ENCODE results near the gene POLRMT.
"Not testable (repeated sequence)": the region's sequence is repeated elsewhere in the genome, so short reads cannot be mapped to it uniquely, and the experiment has no call there.

Gene POLRMT

GRCh38 chr19:629961-630714, 3.2 kb downstream of the POLRMT start:
- POLR2A ChIA-PET = no interaction called here

DNA sequence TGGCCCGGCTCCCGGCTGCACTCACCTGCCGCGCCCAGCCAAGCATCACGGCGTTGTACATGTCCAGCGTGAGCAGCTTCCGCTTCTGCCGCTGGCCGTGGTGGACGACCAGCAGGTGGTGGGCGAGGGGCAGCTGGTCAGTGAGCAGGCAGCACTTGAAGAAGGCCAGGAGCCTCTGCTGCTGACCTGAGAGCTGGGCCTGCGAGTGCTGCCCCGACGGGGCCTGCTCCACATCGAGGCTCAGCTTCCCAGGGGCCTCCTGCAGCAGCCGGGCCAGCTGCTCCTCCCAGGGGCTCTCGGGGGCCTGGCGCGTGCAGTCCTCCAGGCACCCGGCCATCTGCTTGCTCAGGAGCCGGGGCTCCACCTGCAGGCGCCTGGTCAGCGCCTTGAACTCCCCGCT, 3.8 kb downstream of the POLRMT start:
- POLR2A ChIA-PET; H3K4me3 ChIP-seq (ENCODE audit: low read depth, low read length); DNase-seq (ENCODE audit: low read depth, low spot score): not testable (repeated sequence)
- CTCF ChIA-PET = interaction anchor here (1.6 kb wide), 1 partner anchor 98 kb away, joined by 3 read pairs; the partner anchor contains the start of gene CDC34

More at GRCh38 chr19:629961-630714, 3.2 kb downstream of the POLRMT start:
- TF ChIP-seq, protein P1, sequence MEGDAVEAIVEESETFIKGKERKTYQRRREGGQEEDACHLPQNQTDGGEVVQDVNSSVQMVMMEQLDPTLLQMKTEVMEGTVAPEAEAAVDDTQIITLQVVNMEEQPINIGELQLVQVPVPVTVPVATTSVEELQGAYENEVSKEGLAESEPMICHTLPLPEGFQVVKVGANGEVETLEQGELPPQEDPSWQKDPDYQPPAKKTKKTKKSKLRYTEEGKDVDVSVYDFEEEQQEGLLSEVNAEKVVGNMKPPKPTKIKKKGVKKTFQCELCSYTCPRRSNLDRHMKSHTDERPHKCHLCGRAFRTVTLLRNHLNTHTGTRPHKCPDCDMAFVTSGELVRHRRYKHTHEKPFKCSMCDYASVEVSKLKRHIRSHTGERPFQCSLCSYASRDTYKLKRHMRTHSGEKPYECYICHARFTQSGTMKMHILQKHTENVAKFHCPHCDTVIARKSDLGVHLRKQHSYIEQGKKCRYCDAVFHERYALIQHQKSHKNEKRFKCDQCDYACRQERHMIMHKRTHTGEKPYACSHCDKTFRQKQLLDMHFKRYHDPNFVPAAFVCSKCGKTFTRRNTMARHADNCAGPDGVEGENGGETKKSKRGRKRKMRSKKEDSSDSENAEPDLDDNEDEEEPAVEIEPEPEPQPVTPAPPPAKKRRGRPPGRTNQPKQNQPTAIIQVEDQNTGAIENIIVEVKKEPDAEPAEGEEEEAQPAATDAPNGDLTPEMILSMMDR (IDR thresholded peaks at IDR 0.05; ENCODE audit: insufficient read depth, low read length, missing control alignments) = no peak
- no peak for DNase-seq (ENCODE audit: low read depth, low spot score)
- CTCF ChIA-PET = interaction anchor here (1.6 to 1.8 kb wide), 2 partner anchors 18 to 99 kb away, joined by 3 to 4 read pairs; partner anchors contain the start of gene CDC34
- H3K4me3 ChIP-seq (ENCODE audit: low read depth, low read length) = no peak overlapping the region

GRCh38 chr19:628168-628567, 5.2 kb downstream of the POLRMT start:
- ChIA-PET POLR2A (no interaction called here), CTCF (no interaction called here)
- no peak for DNase-seq (ENCODE audit: low read depth, low spot score)
- H3K4me3 ChIP-seq (ENCODE audit: low read depth, low read length) = no peak overlapping the region
- TF ChIP-seq, protein P1 (IDR thresholded peaks at IDR 0.05; ENCODE audit: insufficient read depth, low read length, missing control alignments) = peak; percentile 43

GRCh38 chr19:626566-626965, 6.8 kb downstream of the POLRMT start:
- POLR2A ChIA-PET; DNase-seq (ENCODE audit: low read depth, low spot score); H3K4me3 ChIP-seq (ENCODE audit: low read depth, low read length): not testable (repeated sequence)
- CTCF ChIA-PET = interaction anchor here (2.1 kb wide), 1 partner anchor 42 kb away, joined by 9 read pairs; no protein-coding TSS in a partner anchor

GRCh38 chr19:625257-625656, 8.1 kb downstream of the POLRMT start:
- POLR2A ChIA-PET = no interaction called here
- TF ChIP-seq, protein P1 (IDR thresholded peaks at IDR 0.05; ENCODE audit: insufficient read depth, low read length, missing control alignments) = no peak

DNA sequence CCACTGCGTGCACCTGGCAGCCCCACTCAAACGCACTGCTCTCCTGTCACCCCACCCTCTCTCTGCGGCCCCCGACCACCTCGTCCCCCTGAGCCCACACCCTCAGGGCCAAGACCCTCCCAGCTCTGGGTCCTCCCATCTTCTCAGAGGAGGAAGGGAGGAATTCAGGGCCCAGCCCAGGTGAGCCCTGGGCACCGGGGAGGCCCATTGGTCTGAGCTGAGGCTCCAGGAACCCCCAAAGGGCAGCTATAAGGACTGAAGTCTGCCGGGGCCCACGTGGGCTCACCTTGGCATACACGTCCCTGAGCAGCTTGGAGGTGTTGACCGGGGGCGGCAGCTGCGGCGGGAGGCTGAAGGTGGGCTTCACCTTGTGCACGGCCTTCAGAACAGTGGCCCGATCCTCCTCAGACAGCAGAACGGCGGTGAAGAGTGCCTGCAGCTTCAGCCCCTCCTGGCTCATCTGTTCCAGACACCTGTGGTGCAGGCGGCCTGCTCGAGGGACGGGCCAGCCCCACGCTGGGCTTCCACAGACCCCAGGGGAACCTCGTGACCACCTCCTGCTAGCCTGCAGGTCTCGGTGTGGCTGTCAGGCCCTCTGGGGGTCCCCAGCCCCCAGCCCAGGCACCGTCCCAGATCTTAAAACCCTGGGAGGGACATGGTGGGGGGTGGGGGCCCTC, 8.8 kb downstream of the POLRMT start:
- DNase-seq (ENCODE audit: low read depth, low spot score) = no peak
- ChIA-PET CTCF (interaction anchor here (0.8 to 2.1 kb wide), 3 partner anchors 9 to 92 kb away, joined by 3 to 9 read pairs (median 3); partner anchors contain the start of gene POLRMT), POLR2A (interaction anchor here (1.2 kb wide), 1 partner anchor 10 kb away, joined by 3 read pairs; no protein-coding TSS in a partner anchor)
- TF ChIP-seq, protein P1 (IDR thresholded peaks at IDR 0.05; ENCODE audit: insufficient read depth, low read length, missing control alignments) = no peak
- no peak overlapping the region for H3K4me3 ChIP-seq (ENCODE audit: low read depth, low read length)

More at GRCh38 chr19:625257-625656, 8.1 kb downstream of the POLRMT start:
- no peak overlapping the region for H3K4me3 ChIP-seq (ENCODE audit: low read depth, low read length)
- CTCF ChIA-PET = interaction anchor here (1.2 to 2.1 kb wide), 4 partner anchors 8 to 114 kb away, joined by 3 to 9 read pairs (median 4); partner anchors contain the start of gene POLRMT
- no peak for DNase-seq (ENCODE audit: low read depth, low spot score)

- POLR2A ChIA-PET = interaction anchor here (1.2 kb wide), 1 partner anchor 10 kb away, joined by 3 read pairs; no protein-coding TSS in a partner anchor
Observed at GRCh38 chr19:623974-624373, 9.4 kb downstream of the POLRMT start.

More at GRCh38 chr19:623974-624373, 9.4 kb downstream of the POLRMT start:
- TF ChIP-seq, protein P1 (IDR thresholded peaks at IDR 0.05; ENCODE audit: insufficient read depth, low read length, missing control alignments) = no peak
- peak; percentile 78 for DNase-seq (ENCODE audit: low read depth, low spot score)
- H3K4me3 ChIP-seq (ENCODE audit: low read depth, low read length) = no peak overlapping the region
- CTCF ChIA-PET = interaction anchor here (0.8 to 1.4 kb wide), 2 partner anchors 10 to 91 kb away, joined by 3 read pairs; partner anchors contain the start of gene POLRMT
